ENCODE data around the gene TBCB.

- TF ChIP-seq CTCF (IDR thresholded peaks at IDR 0.05; ENCODE audit: poor library complexity): no peak
- TF ChIP-seq EZH2 (IDR thresholded peaks at IDR 0.05; ENCODE audit: borderline replicate concordance): no peak
Measured at GRCh38 chr19:36100476-36100875, 14.8 kb upstream of the TBCB start.
